Measurements from ENCODE around the gene ING5.

DNA sequence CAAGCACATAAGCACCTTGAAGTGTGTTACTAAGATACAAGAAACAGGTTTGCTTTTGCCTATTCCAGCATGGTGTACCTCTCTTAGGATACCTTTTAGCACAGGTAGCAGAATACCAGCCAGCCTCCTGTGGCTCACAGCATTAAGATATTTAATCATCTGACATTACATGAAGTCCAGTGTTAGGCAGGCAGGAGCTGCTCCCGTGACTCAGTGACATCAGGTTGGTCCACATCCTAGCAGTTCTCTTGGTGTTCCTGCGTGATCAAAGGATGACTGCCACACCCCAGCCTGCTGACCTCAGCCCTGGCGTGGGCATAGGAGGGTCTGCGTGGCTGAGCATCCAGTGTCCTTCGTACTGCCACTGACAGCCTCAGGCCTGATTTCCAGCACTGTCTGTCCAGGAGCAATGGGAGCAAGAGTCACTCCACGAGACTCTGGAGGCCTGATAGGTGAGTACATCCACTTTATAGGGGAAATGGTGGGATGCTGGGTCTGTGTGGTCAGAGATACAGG, 11.6 kb upstream of the ING5 start:
- TF ChIP-seq, protein P1, sequence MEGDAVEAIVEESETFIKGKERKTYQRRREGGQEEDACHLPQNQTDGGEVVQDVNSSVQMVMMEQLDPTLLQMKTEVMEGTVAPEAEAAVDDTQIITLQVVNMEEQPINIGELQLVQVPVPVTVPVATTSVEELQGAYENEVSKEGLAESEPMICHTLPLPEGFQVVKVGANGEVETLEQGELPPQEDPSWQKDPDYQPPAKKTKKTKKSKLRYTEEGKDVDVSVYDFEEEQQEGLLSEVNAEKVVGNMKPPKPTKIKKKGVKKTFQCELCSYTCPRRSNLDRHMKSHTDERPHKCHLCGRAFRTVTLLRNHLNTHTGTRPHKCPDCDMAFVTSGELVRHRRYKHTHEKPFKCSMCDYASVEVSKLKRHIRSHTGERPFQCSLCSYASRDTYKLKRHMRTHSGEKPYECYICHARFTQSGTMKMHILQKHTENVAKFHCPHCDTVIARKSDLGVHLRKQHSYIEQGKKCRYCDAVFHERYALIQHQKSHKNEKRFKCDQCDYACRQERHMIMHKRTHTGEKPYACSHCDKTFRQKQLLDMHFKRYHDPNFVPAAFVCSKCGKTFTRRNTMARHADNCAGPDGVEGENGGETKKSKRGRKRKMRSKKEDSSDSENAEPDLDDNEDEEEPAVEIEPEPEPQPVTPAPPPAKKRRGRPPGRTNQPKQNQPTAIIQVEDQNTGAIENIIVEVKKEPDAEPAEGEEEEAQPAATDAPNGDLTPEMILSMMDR (IDR thresholded peaks at IDR 0.05; ENCODE audit: low read depth, low read length, poor library complexity, severe bottlenecking) = no peak
- no peak for TF ChIP-seq EZH2phosphoT487 (IDR thresholded peaks at IDR 0.05; ENCODE audit: borderline replicate concordance, low read length)
